HG02840 (cell line): ENCODE data around the gene EHBP1.

Source experiments
- ATAC-seq: cut with Tn5 transposase; IDR thresholded peaks from one replicate; pipeline ENCODE4 v1.9.1; 2021; ENCODE audit warnings: mild to moderate bottlenecking, moderate library complexity, moderate number of reproducible peaks; ENCODE audit not compliant: unreplicated experiment, low FRiP score

The EHBP1 gene

GRCh38 chr2:63046552-63046951, 341.0 kb downstream of the EHBP1 start:
- no peak for ATAC-seq

DNA sequence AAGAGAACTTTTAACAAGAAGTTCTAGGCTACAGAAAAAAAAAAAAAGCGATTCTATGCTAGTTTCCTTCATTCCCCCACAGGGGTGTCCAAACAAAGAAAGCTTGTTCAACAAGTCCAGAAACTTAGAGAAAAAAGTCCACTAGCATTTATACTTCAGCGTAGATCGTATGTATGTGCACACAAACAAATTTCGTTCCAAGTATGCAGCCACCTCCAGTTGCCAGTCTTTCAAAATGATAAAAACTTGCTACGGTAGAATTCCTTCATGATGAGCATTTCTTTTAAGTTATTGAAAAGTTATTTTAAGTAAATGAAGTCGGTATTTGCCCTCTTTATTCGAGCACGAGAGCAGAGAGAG, 341.4 kb downstream of the EHBP1 start:
- no peak for ATAC-seq

GRCh38 chr2:63047321-63048279, 342.1 kb downstream of the EHBP1 start:
- ATAC-seq, result no peak

DNA sequence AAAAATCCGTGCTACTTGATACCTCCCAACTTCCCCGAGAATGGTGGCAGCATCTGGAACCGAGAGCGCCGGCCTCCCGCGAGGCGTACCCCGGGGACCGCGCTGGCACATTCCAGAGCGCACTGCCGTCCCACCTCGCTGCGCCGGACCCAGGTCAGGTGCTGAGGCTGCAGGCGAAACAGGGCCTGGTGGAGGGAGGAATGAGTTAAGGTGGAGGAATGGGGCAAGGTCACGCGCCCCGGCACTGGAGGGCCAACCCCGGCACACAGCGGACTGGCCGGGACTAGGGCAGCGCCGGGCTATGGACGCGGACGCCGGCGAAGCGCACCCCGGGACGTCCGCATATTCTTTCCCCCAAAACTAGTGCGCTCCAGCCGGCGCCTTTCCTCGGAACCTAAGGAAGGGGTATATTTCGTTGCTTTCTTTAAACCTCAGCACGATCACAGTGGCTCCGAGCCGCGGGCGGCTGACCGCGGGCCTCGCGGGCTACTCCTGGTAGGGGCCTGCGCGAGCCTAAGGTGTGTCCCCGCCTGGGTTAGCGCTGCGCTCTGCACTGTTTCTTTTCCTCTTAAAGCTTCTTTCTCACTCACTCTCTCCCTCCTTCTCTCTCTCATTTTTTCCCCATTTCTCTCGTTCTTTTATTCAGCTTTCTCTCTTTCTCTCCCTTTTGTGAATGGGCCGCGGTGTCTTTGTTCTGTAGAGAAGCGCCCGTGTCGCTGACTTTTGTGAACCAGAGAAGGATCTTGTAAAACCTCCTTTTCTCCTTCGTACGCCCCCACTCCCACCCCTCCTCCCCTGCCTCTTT, 343.1 kb downstream of the EHBP1 start:
- ATAC-seq, result no peak

GRCh38 chr2:63049211-63049969, 343.9 kb downstream of the EHBP1 start:
- no peak for ATAC-seq

DNA sequence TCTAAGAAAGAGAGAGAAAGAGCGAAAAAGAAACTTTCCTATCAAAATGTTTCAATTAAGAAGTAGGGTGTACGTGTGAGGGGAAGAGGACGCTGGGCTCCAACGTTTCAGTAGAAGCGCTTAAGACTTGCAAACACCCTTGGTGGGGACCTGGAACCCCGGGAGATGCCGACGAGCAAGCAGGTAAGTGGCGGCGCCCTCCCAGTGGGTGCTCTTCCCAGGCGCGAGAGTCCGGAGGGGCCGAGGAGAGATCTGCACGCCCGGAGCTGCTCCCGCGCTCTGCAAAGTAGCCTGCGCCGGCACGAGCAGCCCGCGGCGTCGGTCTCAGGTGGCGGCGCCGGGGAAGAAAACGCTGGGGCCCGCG, 344.4 kb downstream of the EHBP1 start:
- peak; percentile 19 for ATAC-seq

GRCh38 chr2:63050334-63051041, 345.0 kb downstream of the EHBP1 start, which contains the start of gene OTX1:
OTX1 (plus strand) TSS chr2:63050830; CDS start chr2:63052991, 2,161 bp downstream.
- peak; percentile 83 for ATAC-seq

DNA sequence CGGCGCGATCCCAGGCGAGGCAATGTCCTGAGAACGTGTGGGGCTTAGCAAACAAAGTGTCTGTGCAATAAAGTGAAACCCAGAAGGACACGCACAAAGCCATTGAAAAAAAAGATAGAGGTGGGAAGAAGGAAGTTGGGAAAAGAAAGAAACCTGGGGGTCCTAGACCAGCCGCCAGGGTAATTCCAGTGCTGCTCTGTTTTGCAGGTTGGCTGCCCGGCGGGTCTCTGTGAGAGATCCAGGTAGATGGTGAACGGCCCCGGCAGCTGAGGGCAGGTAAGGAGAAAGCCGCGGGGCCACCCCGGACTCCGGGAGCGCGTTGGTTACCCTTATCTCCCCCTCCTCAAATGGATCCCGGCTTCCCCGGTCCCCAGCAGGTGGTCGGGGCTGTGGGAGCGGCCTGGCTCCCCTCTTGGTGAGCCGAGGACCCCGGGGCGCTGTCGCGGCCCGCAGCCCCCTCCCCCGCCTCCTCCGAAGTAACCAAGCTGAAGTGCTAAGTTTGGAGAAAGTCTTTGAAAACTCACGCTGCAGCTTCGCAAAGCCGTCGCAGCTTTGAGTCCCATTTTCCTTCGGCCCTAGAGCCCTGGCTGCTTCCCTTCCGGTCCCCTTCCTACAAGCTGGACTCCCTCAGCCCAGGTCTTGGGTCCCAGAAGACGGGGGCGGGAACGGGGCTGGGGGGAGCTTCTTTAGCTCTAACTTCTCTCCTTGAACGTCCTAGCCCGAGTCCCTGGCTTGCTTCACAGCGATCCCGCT, 345.7 kb downstream of the EHBP1 start:
- ATAC-seq, result no peak

GRCh38 chr2:63051795-63052333, 346.4 kb downstream of the EHBP1 start:
- no peak for ATAC-seq

- ATAC-seq, result no peak
Observed at GRCh38 chr2:63052411-63053080, 347.0 kb downstream of the EHBP1 start.

DNA sequence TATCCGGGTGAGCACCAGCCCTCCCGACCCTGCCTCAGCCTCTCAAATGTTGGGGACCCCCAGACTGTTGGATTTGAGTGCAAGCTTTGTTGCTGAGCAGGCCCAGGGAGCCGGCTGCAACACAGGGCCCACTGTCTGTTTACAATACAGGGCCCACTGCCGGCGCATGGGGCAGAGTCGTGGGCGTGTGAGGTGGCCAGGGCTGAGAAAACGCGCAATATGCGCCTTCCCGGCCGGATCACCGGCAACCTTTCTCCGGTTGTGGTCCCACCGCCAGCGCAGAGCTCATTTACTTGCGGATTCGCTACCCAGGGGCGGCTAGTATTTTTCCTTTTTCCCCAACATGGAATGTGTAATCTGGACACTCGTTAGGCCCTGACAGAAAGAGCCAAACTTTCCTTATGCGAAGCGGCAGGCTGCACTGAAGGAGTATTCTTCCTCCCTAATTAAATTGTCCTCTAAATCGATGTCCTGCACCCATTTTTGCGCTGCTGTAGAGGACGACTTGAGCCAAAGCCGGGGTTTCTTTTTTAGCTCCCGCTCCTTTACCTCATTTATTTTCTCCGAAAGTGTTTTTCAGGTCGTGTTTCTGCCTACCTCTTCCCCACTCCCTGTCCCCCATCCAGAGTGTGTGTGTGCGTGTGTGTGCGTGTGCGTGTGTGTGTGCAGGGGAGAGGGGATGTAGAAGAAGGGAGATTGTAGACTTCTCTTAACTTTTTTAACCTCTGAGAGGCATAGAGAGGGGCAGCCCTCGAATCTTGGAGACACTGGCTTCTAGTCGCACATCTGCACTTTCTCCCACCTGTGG, 347.8 kb downstream of the EHBP1 start:
- ATAC-seq, result no peak

GRCh38 chr2:63053889-63054602, 348.5 kb downstream of the EHBP1 start:
- ATAC-seq, result no peak

GRCh38 chr2:63054841-63055225, 349.3 kb downstream of the EHBP1 start:
- no peak for ATAC-seq

DNA sequence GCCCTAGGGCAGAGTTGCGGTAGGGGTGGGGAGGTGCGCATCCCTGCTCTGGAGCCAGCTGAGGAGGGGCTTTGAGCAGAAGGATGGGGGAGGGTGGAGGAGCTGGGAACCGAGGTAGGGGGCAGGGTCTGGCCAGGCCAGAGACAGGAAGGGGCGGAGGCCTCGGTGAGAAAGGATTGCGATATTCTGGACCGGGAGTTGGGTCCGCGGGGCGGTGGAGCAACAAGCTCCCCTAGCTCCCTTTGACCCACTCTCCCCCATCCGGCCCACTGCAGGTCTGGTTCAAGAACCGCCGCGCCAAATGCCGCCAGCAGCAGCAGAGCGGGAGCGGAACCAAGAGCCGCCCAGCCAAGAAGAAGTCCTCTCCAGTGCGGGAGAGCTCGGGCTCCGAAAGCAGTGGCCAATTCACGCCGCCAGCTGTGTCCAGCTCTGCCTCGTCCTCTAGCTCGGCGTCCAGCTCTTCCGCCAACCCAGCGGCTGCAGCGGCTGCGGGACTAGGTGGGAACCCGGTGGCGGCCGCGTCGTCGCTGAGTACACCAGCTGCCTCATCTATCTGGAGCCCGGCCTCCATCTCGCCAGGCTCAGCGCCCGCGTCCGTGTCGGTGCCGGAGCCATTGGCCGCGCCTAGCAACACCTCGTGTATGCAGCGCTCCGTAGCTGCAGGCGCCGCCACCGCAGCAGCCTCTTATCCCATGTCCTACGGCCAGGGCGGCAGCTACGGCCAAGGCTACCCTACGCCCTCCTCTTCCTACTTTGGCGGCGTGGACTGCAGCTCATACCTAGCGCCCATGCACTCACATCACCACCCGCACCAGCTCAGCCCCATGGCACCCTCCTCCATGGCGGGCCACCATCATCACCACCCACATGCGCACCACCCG, 350.0 kb downstream of the EHBP1 start:
- no peak for ATAC-seq

GRCh38 chr2:63056107-63057050, 350.9 kb downstream of the EHBP1 start:
- no peak for ATAC-seq
